22Rv1 (cell line): ENCODE measurements around the gene DKKL1.

Source experiments
- CTCF ChIP-seq: fragments of 450-650 bp; IDR thresholded peaks from 2 replicates; pipeline ENCODE4 v1.5.1; 2017; ENCODE audit warnings: mild to moderate bottlenecking
- ZFX ChIP-seq: fragments of 450-650 bp; IDR thresholded peaks from 2 replicates; pipeline ENCODE4 v1.6.1; 2017; ENCODE audit warnings: antibody characterized with exemption, borderline replicate concordance

GRCh38 chr19:49409441-49410029 lies 45.9 kb downstream of the DKKL1 start:
- TF ChIP-seq CTCF (no peak), ZFX (no peak)
